HepG2 (cell line): ENCODE measurements around the gene BMERB1. TPM values are rescaled to one million over a fixed set of nuclear protein-coding genes. Genes with fewer than 3 reads are reported as not detected.

Source experiments
- AHDC1 ChIP-seq: sonication (generic); formaldehyde crosslinking; IDR thresholded peaks from 2 replicates; pipeline ENCODE4 v1.5.1; 2020; ENCODE audit warnings: mild to moderate bottlenecking, missing genetic modification reagents, borderline replicate concordance
- ISL2 ChIP-seq: sonication (generic); formaldehyde crosslinking; IDR thresholded peaks from 2 replicates; pipeline ENCODE4 v1.5.0; 2020; ENCODE audit warnings: missing genetic modification reagents
- NFKB2 ChIP-seq: sonication (generic); formaldehyde crosslinking; IDR thresholded peaks from 2 replicates; pipeline ENCODE4 v1.4.0; 2020; ENCODE audit warnings: missing genetic modification reagents, borderline replicate concordance
- NKX3-1 ChIP-seq: sonication (generic); formaldehyde crosslinking; IDR thresholded peaks from 2 replicates; pipeline ENCODE4 v1.5.0; 2020; ENCODE audit warnings: missing genetic modification reagents
- NR2F6 ChIP-seq, 2 experiments: IDR thresholded peaks; 2 replicates each; pipeline ENCODE4 v1.6.1; 2016; ENCODE audit warnings: antibody characterized with exemption in 1 of 2, mild to moderate bottlenecking in 1 of 2
- TFE3 ChIP-seq: IDR thresholded peaks from 2 replicates; pipeline ENCODE4 v1.6.1; 2016
- ZBTB39 ChIP-seq: sonication (generic); formaldehyde crosslinking; IDR thresholded peaks from 2 replicates; pipeline ENCODE4 v1.5.0; 2020; ENCODE audit warnings: missing genetic modification reagents
- ZKSCAN5 ChIP-seq: sonication (generic); formaldehyde crosslinking; IDR thresholded peaks from 2 replicates; pipeline ENCODE4 v1.5.1; 2020; ENCODE audit warnings: mild to moderate bottlenecking, missing genetic modification reagents
- ZMAT3 ChIP-seq: sonication (generic); formaldehyde crosslinking; conservative IDR thresholded peaks from 2 replicates; pipeline ENCODE4 v1.7.0; 2021; ENCODE audit warnings: missing genetic modification reagents
- ZNF124 ChIP-seq: sonication (generic); formaldehyde crosslinking; IDR thresholded peaks from 2 replicates; pipeline ENCODE4 v1.4.0; 2020; ENCODE audit warnings: missing genetic modification reagents
- ZNF251 ChIP-seq: sonication (generic); formaldehyde crosslinking; IDR thresholded peaks from 2 replicates; pipeline ENCODE4 v1.9.0; 2021; ENCODE audit warnings: mild to moderate bottlenecking, missing genetic modification reagents
- ZNF260 ChIP-seq: sonication (generic); formaldehyde crosslinking; IDR thresholded peaks from 2 replicates; pipeline ENCODE4 v1.4.0; 2020; ENCODE audit warnings: missing genetic modification reagents, low read depth, mild to moderate bottlenecking, borderline replicate concordance
- ZNF496 ChIP-seq: sonication (generic); formaldehyde crosslinking; IDR thresholded peaks from 2 replicates; pipeline ENCODE4 v1.8.1; 2023; ENCODE audit warnings: mild to moderate bottlenecking, moderate library complexity, missing genetic modification reagents; ENCODE audit not compliant: insufficient replicate concordance
- ZNF512B ChIP-seq: sonication (generic); formaldehyde crosslinking; IDR thresholded peaks from 2 replicates; pipeline ENCODE4 v1.5.1; 2020; ENCODE audit warnings: missing genetic modification reagents, mild to moderate bottlenecking, borderline replicate concordance
- ZNF749 ChIP-seq: sonication (generic); formaldehyde crosslinking; IDR thresholded peaks from 2 replicates; pipeline ENCODE4 v1.8.0; 2022; ENCODE audit warnings: mild to moderate bottlenecking, missing genetic modification reagents, moderate library complexity, borderline replicate concordance
- ZNF768 ChIP-seq: sonication (generic); formaldehyde crosslinking; IDR thresholded peaks from 2 replicates; pipeline ENCODE4 v1.4.0; 2020; ENCODE audit warnings: missing genetic modification reagents
- ZNF775 ChIP-seq: sonication (generic); formaldehyde crosslinking; IDR thresholded peaks from 2 replicates; pipeline ENCODE4 v1.4.0; 2020; ENCODE audit warnings: missing genetic modification reagents, mild to moderate bottlenecking, moderate library complexity, borderline replicate concordance
- polyA plus RNA-seq, 8 experiments: library from polyadenylated mRNA; depleted of rRNA in 3 of 8; stranded (reverse) in 7 of 8; unstranded in 1 of 8; fragments of >200 nt; fragmentation: Illumina TruSeq in 4 of 8; extraction: Trizol in 4 of 8; gene quantifications; 2 replicates each; pipeline versions ENCODE4 v1.2.1 to v1.2.3, GENCODE V29; 2011 to 2016; ENCODE audit warnings: low read depth in 4 of 8, missing spikeins in 1 of 8, mixed read lengths in 1 of 8; ENCODE audit not compliant: insufficient read depth in 1 of 8
- total RNA-seq, 5 experiments: library from RNA; depleted of rRNA; stranded (reverse); fragments of >200 nt; fragmentation: Illumina TruSeq; extraction: Trizol; gene quantifications; 2 replicates each; pipeline ENCODE4 v1.2.3, GENCODE V29; 2016; ENCODE audit warnings: low read depth in 1 of 5

The BMERB1 gene
- total and polyA plus RNA-seq, 2 of the 13 experiments (the other 11 are each of a cell fraction or from before 2014, with no cell fraction given), result 1.4 TPM

- TF ChIP-seq AHDC1 (CRISPR knock-in tag), result no peak
- TF ChIP-seq ZNF260 (CRISPR knock-in tag), result no peak
- no peak for TF ChIP-seq ZNF775 (CRISPR knock-in tag)
- no peak for TF ChIP-seq ZMAT3 (CRISPR knock-in tag)
- TF ChIP-seq NFKB2, result no peak
- TF ChIP-seq ZNF251, result no peak
- TF ChIP-seq ZBTB39 (CRISPR knock-in tag), result no peak
- TF ChIP-seq ZNF512B (CRISPR knock-in tag), result peak; percentile 73; the same call in 1 of the 2 replicates
- TF ChIP-seq NKX3-1, result no peak
- TF ChIP-seq ZNF124, result no peak
- no peak for TF ChIP-seq TFE3 (CRISPR knock-in tag)
- no peak for TF ChIP-seq ZKSCAN5 (CRISPR knock-in tag)
- no peak for TF ChIP-seq NR2F6 (IDR thresholded peaks at IDR 0.05)
- no peak for TF ChIP-seq NR2F6 (CRISPR knock-in tag; IDR thresholded peaks at IDR 0.05)
- no peak for TF ChIP-seq ZNF496 (CRISPR knock-in tag)
- TF ChIP-seq ZNF768 (CRISPR knock-in tag), result peak; percentile 15; the same call in 1 of the 2 replicates
- no peak for TF ChIP-seq ZNF749 (CRISPR knock-in tag)
- no peak for TF ChIP-seq ISL2 (CRISPR knock-in tag)
Observed at GRCh38 chr16:15434425-15435215, at the start of gene BMERB1 (continued).
